Measurements from ENCODE around the gene GJA9. TPM values are rescaled to one million over a fixed set of nuclear protein-coding genes. Genes with fewer than 3 reads are reported as not detected.

GJA9 gene
- total RNA-seq, 1 donor from 2014 or later: not detected

DNA sequence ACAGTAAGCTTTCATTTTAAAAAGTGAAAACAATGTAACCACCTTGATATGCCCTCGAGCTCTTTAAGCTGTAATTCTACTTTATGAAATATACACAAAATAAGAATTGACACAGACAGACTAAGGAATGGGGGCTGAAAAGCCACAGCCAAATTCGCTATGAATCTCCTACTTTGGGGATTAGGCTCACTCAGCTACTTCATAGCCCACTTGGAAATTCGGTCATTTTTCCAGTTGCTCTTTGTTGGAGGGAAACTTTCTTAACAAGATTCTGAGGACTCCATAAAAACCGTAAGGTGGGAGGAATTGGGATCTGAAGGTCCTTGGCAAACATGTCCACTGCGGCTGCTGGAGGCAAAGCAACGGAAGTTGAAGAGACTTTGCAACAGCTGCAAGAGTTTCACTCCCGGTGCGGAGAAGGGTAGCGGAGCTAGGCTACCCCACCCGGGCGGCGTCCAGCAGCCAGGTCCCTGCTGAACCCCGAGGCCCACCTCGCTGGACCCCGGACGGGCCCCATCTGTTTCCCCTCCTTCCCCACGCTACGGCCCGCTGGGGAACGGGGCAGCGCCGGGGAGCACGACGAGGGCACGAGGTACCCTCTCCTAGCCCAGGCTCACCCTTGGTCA, 8.9 kb downstream of the GJA9 start:
- Mint-ChIP-seq H3K9me3 (ENCODE audit: unreplicated experiment) (peaks cover 7% of the 10 kb centered on the region), H3K4me3 (ENCODE audit: unreplicated experiment) (peak overlapping the region; percentile 95), H3K27ac (ENCODE audit: unreplicated experiment) (no peak overlapping the region), H3K36me3 (ENCODE audit: unreplicated experiment) (no peaks in the 10 kb centered on the region), H3K4me1 (ENCODE audit: low read depth, unreplicated experiment) (peaks cover 9% of the 10 kb centered on the region), H3K27me3 (ENCODE audit: unreplicated experiment) (no peaks in the 10 kb centered on the region)
- TF ChIP-seq, protein P1, sequence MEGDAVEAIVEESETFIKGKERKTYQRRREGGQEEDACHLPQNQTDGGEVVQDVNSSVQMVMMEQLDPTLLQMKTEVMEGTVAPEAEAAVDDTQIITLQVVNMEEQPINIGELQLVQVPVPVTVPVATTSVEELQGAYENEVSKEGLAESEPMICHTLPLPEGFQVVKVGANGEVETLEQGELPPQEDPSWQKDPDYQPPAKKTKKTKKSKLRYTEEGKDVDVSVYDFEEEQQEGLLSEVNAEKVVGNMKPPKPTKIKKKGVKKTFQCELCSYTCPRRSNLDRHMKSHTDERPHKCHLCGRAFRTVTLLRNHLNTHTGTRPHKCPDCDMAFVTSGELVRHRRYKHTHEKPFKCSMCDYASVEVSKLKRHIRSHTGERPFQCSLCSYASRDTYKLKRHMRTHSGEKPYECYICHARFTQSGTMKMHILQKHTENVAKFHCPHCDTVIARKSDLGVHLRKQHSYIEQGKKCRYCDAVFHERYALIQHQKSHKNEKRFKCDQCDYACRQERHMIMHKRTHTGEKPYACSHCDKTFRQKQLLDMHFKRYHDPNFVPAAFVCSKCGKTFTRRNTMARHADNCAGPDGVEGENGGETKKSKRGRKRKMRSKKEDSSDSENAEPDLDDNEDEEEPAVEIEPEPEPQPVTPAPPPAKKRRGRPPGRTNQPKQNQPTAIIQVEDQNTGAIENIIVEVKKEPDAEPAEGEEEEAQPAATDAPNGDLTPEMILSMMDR (IDR thresholded peaks at IDR 0.05; ENCODE audit: partially characterized antibody, unreplicated experiment): no peak
- no peak for DNase-seq

DNA sequence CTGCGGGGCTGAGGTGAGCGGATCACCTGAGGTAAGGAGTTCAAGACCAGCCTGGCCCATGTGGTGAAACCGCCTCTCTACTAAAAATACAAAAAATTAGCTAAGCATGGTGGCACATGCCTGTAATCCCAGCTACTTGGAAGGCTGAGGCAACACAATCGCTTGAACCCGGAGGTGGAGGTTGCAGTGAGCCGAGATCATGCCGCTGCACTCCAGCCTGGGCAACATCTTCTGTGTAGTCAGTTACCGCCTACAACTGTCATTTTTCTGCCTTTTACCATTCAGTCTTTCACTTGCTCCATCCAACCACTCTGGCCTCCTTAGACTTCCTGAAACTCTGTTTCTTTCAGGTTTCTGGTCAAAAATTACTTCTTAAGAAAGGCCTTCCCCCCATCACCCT, 10.4 kb downstream of the GJA9 start:
- no peak for DNase-seq
- Mint-ChIP-seq H3K36me3 (ENCODE audit: unreplicated experiment) (no peaks in the 10 kb centered on the region), H3K27ac (ENCODE audit: unreplicated experiment) (no peak overlapping the region), H3K9me3 (ENCODE audit: unreplicated experiment) (peaks cover 7% of the 10 kb centered on the region), H3K27me3 (ENCODE audit: unreplicated experiment) (no peaks in the 10 kb centered on the region), H3K4me1 (ENCODE audit: low read depth, unreplicated experiment) (peaks cover 9% of the 10 kb centered on the region), H3K4me3 (ENCODE audit: unreplicated experiment) (no peak overlapping the region)
- TF ChIP-seq, protein P1 (IDR thresholded peaks at IDR 0.05; ENCODE audit: partially characterized antibody, unreplicated experiment): no peak

DNA sequence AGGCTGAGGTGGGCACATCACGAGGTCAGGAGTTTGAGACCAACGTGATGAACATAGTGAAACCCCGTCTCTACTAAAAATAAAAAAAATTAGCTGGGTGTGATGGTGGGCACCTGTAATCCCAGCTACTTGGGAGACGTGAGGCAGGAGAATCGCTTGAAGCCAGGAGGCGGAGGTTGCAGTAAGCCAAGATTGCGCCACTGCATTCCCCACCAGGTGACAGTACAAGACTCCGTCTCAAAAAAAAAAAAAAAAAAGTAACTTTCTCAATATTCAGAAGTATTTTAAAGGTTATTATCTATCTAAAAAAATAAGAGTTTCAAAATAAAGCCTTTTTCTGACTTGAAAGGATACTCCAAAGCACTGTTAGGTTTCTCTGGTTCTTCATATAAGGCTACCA, 14.2 kb downstream of the GJA9 start:
- Mint-ChIP-seq H3K36me3 (ENCODE audit: unreplicated experiment) (no peaks in the 10 kb centered on the region), H3K9me3 (ENCODE audit: unreplicated experiment) (no peaks in the 10 kb centered on the region)

DNA sequence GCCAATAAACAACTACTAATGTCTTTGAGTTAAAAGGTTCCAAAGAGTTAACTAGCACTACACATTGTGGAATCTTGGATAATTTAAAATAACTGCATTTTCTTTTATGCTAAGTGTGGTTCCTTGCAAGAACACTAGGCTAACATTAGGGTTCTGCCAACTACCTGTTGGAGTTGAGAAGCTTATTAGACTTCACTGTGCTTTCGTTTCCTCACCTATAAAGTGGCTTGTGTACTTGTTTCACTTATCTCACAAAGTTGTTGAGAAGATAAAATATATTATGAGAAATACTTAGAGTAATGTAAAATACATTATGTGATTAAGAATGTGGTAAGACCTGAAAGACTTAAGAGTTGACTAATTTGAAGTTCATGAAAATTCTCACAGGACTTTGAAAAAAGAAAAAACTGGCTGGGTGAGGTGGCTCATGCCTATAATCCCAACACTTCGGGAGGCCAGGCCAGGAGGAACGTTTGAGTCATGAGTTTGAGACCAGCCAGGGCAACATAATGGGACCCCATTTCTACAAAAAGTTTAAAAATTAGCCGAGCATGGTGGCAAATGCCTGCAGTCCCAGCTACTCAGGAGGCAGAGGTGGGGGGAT, 16.2 kb downstream of the GJA9 start:
- Mint-ChIP-seq H3K9me3 (ENCODE audit: unreplicated experiment) (peaks cover 1% of the 10 kb centered on the region), H3K27me3 (ENCODE audit: unreplicated experiment) (no peaks in the 10 kb centered on the region), H3K27ac (ENCODE audit: unreplicated experiment) (no peak overlapping the region), H3K4me1 (ENCODE audit: low read depth, unreplicated experiment) (peaks cover 4% of the 10 kb centered on the region), H3K36me3 (ENCODE audit: unreplicated experiment) (no peaks in the 10 kb centered on the region), H3K4me3 (ENCODE audit: unreplicated experiment) (no peak overlapping the region)
- TF ChIP-seq, protein P1 (IDR thresholded peaks at IDR 0.05; ENCODE audit: partially characterized antibody, unreplicated experiment): no peak
- no peak for DNase-seq

More for the DNA sequence above, 14.2 kb downstream of the GJA9 start:
- Mint-ChIP-seq H3K27me3 (ENCODE audit: unreplicated experiment) (no peaks in the 10 kb centered on the region), H3K4me1 (ENCODE audit: low read depth, unreplicated experiment) (peaks cover 2% of the 10 kb centered on the region), H3K27ac (ENCODE audit: unreplicated experiment) (no peak overlapping the region), H3K4me3 (ENCODE audit: unreplicated experiment) (no peak overlapping the region)
- TF ChIP-seq, protein P1 (IDR thresholded peaks at IDR 0.05; ENCODE audit: partially characterized antibody, unreplicated experiment): no peak
- DNase-seq: no peak

DNA sequence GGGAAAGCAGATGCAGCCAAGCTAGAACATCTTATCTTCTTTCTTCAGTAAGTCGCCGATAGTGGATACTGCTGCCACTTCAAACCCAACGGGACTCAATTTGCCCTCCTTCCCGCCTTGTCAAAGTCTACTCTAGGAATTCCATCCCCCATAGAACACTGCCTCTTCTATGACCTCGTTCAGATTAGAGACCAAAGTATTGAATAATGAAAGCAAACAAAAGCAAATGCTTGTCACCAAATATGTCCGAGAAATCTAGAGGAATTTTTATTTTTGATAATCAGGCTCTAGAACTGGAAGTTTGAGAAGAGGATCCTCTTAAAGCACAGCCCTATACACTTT, 21.0 kb downstream of the GJA9 start:
- Mint-ChIP-seq H3K4me1 (ENCODE audit: low read depth, unreplicated experiment) (peaks cover 7% of the 10 kb centered on the region), H3K9me3 (ENCODE audit: unreplicated experiment) (peaks cover 1% of the 10 kb centered on the region), H3K27me3 (ENCODE audit: unreplicated experiment) (peaks cover 3% of the 10 kb centered on the region), H3K36me3 (ENCODE audit: unreplicated experiment) (no peaks in the 10 kb centered on the region), H3K4me3 (ENCODE audit: unreplicated experiment) (peak overlapping the region; percentile 95), H3K27ac (ENCODE audit: unreplicated experiment) (peak overlapping the region; percentile 59)
- TF ChIP-seq, protein P1 (IDR thresholded peaks at IDR 0.05; ENCODE audit: partially characterized antibody, unreplicated experiment): no peak
- no peak for DNase-seq

Data from glutamatergic neuron (in vitro differentiated cells).